Cortex of kidney (tissue), 1 donor: ENCODE results near the gene ACAT2.
"Not testable (repeated sequence)": the region's sequence is repeated elsewhere in the genome, so short reads cannot be mapped to it uniquely, and the experiment has no call there.

Source experiments
- DNase-seq: peaks from one replicate; lab custom pipeline; 2025; lab: John Stamatoyannopoulos, UW

Gene ACAT2

DNA sequence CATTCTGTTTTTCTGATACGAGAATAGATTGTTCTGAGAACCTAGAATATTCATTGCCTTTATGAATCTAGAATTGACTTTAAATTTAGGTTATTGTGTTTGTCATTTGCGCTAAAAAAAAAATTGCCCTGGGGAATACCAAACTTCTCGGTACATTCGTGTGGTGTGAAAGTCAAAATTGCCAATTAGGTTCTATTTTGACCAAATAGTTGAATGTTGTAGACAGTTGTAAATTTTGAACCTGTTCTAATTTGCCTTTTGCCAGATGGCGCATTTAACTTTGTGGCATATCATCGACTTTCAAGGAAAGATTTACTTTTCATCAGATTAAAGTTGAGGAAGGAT lies 31.5 kb upstream of the ACAT2 start:
- DNase-seq = no peak

DNA sequence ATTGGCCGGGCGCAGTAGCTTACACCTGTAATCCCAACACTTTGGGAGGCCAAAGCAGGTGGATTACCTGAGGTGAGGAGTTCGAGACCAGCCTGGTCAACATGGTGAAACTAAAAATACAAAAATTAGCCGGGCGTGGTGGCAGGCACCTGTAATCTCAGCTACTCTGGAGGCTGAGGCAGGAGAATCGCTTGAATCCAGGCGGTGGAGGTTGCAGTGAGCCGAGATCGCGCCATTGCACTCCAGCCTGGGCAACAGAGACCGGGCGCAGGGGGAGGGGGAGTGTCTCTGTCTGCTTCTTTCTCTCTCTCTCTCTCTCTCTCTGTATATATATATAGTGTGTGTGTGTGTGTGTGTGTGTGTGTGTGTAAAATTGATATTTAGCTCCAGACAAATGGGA lies 29.3 kb upstream of the ACAT2 start:
- not testable (repeated sequence) for DNase-seq

DNA sequence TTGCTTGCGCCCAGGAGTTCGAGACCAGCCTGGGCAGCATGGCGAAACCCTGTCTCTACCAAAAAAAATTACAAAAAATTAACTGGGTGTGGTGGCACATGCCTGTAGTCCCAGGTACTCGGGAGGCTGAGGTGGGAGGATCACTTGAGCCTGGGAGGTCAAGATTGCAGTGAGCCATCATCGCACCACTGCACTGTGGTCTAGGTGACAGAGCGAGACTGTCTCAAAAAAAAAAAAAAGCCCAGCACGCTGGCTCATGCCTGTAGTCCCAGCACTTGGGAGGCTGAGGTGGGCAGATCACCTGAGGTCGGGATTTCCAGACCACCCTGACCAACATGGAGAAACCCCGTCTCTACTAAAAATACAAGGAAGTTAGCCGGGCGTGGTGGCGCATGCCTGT lies 28.4 kb upstream of the ACAT2 start:
- DNase-seq = not testable (repeated sequence)

DNA sequence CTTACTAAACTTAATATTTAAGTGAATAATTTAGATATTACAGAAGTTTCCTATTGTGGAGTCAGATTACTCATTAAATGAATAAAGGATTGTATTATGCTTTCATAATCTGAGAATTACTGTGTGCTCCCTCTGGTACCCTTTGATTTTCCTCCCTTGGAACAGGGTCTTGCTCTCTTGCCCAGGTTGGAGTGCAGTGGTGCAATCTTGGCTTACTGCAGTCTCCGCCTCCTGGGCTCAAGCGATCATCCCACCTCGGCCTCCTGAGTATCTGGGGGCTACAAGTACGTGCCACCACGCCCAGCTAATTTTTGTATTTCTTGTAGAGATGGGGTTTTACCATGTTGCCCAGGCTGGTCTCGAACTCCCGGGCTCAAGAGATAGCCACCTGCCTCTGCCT lies 24.9 kb upstream of the ACAT2 start:
- no peak for DNase-seq

DNA sequence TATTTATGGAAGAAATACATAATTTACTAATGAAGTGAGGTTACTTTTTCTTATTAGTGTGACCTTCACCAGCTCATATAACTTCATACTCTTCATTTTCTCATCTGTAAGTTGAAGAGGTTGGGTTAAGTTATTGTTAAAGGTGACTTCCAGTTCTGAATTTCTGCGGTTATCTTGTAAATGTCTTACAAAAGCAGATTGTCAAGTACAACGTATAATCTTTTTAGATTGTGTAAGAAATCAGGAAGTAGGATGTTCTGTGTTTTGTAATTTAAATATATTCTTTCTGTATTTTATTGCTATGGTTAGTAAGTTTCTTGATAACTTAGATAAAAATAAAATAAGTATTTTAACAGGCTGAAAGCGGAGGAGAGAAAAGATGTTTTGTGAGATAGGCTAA lies 22.5 kb upstream of the ACAT2 start:
- no peak for DNase-seq

DNA sequence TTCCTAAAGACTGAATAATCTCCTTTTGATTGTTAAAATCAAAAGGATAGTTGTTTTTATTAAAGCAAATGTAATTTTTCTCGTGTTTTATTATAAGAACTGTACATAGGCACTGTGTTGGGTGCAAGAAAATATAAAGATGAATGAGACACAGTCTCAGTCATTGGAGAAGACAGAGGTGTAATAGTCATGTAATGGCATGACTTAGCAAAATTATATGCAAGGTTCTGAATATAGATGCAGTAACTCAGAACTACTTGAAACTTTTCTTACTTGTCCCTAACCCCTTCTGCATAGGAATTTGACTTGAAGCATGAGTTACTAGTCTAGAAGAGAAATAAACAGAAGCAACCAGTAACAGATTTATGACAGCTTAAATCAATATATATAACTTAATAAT lies 19.7 kb upstream of the ACAT2 start:
- DNase-seq = no peak

DNA sequence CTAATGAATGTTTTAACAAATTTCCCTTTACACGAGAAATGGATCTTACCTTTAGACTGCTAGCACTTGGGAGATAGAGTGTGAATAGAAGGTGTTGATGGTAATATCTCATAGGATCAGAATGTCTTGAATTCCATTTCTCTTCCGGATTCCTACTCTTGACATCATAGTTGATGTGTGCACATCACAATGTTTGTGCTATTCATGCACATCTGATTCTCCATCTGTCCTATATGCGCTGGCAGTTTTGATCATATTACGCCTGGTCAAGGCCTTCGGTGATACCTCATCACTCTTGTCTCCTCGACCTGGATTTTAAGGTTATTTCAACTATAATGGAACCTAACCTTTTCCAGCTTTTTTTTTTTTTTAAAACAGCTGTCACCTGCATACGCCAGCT lies 16.8 kb upstream of the ACAT2 start:
- DNase-seq = no peak

DNA sequence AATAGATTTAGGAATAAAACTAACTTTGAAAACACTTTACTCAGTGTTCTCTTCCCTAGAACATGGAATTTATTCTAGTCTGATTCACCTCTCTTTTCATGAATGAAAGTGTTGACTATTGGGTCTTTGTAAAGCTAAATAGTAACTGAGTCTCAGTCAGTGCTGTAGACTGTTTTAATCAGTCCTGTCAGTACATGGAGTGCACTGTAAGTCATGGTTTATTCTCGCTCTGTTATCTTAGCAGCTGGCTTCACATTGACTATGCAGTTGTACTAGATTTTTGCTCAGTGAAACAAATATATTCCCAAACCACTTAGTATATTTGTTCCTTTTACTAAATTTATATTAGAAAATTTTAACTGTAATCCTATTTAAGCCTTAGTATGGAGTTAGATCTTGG lies 15.1 kb upstream of the ACAT2 start:
- no peak for DNase-seq

DNA sequence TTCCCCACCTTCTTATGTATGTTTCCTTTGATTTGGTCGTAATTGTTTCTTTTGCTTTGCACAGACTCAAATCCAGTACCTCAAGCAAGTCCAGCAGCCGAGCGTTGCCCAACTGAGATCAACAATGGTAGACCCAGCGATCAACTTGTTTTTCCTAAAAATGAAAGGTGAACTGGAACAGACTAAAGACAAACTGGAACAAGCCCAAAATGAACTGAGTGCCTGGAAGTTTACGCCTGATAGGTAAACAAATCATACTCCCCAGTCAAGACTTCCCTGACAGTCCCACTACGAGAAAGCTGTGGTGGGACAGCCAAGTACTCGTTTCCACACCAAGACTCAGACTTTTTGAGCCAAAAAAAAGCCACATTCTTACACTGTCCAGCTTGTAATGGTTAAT lies 13.7 kb upstream of the ACAT2 start:
- DNase-seq = not testable (repeated sequence)

DNA sequence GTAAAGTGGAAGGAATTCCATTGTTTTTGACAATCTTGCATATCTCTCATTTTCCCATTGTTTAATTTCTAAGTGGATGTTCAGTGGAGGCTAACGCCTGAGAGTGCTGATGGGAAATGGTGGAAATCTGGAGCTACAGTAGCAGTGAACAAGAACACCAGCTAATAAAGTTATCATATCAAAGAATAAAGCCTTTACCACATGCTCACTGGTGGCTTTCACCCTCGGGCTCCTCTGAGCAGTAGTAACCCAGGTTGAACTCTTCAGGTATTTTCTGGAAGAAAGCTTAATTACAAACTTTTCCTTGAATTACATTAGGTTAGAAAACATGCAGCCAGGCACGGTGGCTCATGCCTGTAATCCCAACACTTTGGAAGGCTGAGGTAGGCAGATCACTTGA lies 10.4 kb upstream of the ACAT2 start:
- no peak for DNase-seq

DNA sequence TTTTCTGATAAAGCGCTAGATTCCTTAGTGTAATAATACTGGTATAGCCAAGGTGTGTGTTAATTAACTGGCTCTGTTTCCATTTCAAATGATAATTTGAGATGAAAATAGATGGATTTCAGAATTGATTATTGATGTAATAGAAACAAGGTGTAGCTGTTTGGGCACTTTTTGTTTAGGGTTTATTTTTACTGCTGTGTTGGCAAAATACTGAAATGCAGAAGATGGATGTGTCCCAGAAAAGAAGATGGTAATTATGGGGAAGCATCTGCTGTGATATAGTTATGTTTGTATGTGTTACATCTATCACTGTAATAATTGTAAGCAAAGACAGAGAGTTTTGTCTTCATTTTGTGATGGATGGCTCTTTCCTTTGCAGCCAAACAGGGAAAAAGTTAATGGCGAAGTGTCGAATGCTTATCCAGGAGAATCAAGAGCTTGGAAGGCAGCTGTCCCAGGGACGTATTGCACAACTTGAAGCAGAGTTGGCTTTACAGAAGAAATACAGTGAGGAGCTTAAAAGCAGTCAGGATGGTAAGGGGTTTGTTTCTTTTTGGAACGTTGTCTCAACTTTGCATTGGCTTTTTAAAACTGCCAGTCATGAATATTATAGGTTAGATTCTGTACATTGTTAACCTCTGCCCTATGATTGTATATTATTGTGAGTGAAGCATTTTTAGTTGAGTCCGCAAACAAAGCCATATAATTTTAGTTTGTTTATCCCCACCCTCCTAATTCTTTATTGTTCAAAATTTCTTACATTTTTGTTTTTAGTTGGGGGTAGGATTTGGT lies 8.6 kb upstream of the ACAT2 start:
- no peak for DNase-seq

DNA sequence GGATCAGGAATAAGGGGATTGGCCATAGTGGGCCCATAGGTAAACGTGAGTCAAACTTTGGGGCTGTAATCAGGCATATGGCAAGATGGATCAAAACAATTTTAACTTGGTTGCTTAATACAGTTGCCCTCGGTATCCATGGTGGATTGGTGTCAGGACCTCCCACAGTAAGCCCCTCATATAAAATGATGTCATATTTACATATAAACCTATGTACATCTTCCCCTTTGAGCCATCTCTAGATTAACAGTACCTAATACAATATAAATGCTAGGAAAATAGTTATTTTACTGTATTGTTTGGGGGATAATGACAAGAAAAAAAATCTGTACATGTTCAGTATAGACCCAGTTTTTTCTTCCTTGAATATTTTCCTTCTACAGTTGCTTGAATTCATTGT lies 7.4 kb upstream of the ACAT2 start:
- DNase-seq = no peak

DNA sequence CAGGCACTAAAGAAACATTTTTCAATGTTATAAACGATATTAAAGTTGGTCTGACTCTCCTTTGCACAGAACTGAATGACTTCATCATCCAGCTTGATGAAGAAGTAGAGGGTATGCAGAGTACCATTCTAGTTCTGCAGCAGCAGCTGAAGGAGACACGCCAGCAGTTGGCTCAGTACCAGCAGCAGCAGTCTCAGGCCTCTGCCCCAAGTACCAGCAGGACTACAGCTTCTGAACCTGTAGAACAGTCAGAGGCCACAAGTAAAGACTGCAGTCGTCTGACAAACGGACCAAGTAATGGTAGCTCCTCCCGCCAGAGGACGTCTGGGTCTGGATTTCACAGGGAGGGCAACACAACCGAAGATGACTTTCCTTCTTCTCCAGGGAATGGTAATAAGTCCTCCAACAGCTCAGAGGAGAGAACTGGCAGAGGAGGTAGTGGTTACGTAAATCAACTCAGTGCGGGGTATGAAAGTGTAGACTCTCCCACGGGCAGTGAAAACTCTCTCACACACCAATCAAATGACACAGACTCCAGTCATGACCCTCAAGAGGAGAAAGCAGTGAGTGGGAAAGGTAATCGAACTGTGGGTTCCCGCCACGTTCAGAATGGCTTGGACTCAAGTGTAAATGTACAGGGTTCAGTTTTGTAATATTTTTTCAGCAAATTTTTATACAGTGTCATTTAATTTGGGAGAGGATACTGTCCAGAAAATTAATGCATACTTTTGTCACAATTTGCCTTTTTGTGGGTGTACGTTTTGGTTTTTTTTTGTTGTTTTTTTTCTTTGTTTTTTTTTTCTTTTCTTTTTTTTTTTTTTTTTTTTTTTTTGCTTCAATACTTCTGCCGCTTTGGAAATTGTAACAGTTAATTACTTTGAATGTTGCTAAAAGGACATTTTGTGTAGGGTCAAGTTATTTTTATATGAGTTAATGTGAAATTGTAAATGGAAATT lies 6.6 kb upstream of the ACAT2 start:
- DNase-seq = no peak

DNA sequence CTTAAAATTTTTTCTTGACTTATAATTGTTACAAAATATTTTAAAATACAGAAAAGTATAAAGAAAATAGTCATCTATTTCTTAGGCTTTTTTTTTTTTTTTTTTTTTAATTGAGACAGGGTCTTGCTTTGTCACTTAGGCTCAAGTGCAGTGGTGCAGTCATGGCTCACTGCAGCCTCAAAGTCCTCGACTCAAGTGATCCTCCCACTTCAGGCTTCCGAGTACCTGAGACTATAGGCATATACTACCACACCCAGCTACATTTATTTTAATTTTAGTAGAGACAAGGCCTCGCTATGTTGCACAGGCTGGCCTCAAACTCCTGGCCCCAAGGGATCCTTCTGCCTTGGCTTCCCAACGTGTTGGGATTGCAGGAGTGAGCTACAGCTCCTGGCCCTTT lies 5.3 kb upstream of the ACAT2 start:
- no peak for DNase-seq

DNA sequence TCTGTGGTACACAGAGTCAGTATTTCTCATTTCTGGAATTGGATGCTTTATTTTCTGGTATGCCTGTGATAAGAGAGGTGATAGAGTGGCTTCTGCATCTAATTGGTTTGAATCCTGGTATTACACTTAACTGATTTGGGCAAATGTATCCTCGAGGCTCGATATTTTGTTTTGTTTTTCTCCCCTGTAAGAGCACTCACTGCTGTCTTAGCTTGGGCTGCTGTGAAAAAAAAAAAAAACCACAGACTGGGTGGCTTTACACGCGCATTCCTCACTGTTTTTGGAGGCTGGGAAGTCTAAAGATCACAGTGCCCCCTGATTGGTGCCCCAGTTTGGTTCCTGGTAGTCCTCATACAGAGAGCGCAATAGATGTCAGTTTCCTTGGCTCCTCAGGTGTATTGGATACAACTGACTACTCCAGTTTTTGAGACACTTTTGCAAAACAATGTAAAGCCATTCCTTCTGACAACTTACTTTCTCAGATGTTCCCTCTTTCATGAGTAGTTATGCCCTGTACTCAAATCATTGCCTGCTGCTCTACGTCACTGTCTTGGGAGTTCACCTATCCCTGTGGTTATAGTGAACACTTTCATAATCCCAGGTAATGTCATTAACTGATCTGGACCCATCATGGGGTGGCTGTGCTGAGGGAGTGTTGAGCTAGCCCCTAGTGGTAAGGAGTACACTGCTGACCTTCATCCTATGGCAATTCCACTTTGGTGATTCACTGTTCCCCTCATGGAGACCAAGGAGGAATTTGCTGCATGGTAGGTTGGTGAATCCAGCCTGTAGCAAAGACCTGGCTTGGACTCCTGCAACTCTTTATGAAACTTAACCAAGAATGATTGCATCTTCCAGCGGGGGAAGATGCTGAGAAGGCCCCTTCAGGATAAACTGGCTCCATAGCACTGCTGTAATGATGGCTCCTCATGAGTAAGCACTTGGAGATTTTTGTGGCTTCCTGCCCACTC lies 3.5 kb upstream of the ACAT2 start:
- DNase-seq = no peak

DNA sequence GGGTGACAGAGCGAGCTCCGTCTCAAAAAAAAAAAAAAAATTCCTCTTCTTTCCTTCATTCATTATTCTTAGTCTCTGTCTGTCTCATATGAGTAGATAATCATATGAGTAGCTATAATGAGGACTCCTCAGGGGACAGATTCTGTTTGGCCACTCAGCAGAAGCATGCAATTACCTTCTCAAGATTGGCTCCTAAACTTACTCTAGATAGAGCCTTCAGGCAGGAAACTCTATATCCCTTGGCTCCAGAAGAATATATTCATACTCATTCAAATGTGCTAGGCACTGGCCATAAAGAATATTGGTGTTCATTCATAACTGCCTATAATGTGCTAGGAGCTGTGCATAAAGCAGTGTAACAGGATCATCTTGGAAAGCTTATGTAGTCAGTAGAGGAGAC lies 2.2 kb upstream of the ACAT2 start:
- DNase-seq = no peak

DNA sequence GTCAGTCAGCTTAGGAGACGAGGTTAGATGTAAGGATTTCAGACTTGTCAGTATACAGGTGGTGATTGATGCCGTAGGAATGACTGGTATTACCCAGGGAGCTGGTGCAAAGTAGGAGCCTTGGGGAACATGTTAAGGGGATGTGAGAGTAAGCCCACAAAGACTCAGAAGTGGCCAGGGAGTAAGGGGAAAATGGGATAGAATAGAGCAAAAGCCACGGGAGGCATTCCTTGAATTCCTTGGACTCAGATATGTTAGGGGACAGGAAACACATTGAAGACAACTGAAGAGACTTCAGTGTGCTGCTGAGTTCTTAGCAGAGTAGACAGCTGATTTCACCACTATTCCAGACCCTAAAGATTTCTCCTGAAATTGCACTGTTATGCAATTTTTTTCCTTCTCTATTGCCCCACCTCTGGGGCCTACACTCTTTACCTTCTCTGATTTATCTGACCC lies 1.2 kb upstream of the ACAT2 start:
- no peak for DNase-seq

DNA sequence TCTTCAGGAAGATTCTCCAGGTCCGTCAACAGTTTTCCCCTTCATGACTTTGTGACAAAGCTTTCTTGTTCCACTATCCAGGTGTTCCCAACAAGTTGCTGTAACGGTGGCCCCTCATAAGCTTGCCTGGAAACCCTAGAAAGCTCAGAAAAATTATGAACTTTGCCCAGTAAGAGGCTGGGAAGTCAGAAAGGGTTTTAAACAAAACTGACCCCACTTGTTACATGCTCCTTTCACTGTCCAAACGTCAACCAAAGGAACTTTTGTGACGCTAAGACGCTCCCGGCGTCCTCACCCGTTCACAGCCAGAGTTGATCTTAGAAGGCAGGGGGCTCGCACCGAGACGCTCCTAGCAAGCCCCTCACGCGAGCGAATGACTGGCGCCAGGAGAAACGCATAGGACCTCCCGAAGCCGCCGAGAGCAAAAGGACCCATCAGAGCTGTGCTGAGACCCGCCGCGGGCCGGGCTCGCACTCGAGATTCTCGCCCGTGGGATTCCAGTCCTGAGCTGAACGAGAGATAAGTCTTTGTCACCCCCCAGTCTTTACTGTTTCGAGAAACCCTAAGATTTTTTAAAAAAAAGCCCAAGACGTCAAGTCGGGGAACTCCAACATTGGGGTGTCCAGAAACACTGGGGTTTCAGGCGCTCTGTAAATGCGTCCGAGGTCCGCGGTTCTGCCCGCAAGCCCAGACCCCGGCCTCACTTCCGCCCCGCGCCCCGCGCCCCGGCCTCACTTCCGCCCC lies 544 bp upstream of the ACAT2 start:
- no peak for DNase-seq

DNA sequence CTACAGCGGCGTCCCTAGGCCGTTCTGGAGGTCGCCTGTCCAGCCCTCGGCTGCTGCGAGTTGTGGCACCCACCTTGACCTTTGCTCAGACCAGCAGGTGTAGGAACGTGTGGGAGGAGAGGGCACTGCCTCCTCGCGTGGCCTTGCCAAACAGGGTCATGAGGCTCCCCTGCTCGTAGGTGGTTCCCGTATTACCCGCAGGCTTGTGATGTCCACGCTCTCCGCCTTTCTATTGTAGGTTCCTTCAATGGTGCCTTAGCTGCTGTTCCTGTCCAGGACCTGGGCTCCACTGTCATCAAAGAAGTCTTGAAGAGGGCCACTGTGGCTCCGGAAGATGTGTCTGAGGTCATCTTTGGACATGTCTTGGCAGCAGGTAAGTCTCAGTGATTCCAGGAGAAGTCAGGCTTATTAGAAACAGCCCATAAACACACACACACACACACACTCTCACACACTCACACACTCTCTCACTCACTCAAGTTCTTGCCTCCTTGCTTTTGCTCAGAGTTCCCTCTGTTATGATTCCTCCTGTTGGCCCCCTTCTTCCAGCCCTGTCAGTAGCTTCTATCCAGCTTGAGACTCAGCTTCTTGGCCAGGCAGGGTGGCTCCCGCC lies 942 bp downstream of the ACAT2 start:
- DNase-seq = no peak

DNA sequence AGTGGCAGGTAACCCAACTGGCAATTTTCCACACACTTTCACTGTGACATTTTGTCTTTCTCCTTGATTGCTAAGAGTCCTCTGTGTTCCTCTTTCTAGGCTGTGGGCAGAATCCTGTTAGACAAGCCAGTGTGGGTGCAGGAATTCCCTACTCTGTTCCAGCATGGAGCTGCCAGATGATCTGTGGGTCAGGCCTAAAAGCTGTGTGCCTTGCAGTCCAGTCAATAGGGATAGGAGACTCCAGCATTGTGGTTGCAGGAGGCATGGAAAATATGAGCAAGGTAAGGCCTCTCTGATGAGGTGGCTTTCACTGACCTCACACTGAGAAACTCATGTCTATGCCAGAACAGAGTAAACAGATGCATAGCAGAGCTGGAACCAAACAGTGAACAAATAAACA lies 5.1 kb downstream of the ACAT2 start:
- DNase-seq = no peak

DNA sequence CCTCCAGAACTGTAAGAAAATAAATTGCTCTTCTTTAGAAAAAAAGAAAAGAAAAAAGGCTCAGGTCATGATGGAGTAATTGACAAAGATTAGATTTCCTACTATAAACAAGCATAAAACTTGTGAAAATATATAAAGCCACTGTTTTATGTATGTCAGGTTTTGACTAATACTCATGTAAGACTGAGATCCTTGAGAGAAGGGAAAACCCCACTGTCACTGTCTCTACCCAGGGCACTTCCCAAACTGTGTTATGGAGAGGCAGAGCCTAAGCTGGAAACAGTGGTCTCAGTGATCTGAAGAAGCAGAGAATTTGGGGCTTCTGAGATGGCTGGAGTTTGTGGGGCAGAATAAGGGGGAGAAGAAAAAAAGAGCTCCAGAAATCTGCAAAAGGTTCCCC lies 7.6 kb downstream of the ACAT2 start:
- DNase-seq = no peak
